GM12865 (cell line): ENCODE measurements around the gene COMT.

ENCODE experiments used
- DNase-seq: peaks from one replicate; pipeline ENCODE4 v3.0.0; 2010; ENCODE audit warnings: low read depth
- H3K4me3 ChIP-seq: 2 replicates; pipeline ENCODE4 v1.5.1; 2011; ENCODE audit warnings: mild to moderate bottlenecking, low read depth, low read length, control low read depth
- TF ChIP-seq, protein P1 (sequence below): IDR thresholded peaks from 2 replicates; pipeline ENCODE4 v1.5.1; 2011; ENCODE audit warnings: low read length, control low read depth, low read depth, inconsistent platforms; ENCODE audit not compliant: insufficient read depth; ENCODE audit errors: missing control alignments

Gene COMT

DNA sequence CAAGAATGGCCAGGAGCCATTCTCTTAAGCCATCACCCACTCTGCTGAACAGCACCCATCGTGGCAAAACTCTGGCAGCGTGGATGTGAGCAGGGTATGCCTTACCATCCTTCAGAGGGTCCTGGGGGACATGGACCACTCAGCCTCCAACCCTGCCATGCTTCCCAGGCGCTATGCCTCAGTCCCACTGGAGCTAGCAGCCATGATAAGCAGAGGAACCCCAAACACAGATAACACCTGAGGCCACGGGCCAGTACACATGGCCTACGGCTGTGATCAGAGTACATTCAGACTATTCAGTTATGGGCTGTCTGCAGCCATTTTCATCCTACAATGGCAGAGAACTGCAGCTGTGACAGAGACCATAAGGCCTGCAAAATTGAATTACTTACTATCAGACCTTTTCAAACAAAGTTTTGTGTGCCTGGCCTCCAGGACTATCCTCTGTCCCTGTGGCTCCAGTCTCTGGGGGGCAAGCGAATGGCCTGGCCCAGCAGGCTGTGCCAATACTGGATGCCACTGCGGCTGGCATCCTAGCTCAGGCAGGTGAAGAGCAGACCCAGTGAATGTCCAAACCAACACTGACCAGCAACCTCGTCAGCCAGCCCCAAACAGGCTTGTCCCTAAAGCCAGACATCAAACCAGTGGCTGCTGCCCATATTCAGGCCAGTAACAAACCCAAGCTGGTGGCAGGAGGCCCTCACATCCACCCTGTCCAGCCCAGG lies 68.2 kb downstream of the COMT start:
- H3K4me3 ChIP-seq = no peak overlapping the region
- TF ChIP-seq, protein P1, sequence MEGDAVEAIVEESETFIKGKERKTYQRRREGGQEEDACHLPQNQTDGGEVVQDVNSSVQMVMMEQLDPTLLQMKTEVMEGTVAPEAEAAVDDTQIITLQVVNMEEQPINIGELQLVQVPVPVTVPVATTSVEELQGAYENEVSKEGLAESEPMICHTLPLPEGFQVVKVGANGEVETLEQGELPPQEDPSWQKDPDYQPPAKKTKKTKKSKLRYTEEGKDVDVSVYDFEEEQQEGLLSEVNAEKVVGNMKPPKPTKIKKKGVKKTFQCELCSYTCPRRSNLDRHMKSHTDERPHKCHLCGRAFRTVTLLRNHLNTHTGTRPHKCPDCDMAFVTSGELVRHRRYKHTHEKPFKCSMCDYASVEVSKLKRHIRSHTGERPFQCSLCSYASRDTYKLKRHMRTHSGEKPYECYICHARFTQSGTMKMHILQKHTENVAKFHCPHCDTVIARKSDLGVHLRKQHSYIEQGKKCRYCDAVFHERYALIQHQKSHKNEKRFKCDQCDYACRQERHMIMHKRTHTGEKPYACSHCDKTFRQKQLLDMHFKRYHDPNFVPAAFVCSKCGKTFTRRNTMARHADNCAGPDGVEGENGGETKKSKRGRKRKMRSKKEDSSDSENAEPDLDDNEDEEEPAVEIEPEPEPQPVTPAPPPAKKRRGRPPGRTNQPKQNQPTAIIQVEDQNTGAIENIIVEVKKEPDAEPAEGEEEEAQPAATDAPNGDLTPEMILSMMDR = no peak
- DNase-seq = no peak

DNA sequence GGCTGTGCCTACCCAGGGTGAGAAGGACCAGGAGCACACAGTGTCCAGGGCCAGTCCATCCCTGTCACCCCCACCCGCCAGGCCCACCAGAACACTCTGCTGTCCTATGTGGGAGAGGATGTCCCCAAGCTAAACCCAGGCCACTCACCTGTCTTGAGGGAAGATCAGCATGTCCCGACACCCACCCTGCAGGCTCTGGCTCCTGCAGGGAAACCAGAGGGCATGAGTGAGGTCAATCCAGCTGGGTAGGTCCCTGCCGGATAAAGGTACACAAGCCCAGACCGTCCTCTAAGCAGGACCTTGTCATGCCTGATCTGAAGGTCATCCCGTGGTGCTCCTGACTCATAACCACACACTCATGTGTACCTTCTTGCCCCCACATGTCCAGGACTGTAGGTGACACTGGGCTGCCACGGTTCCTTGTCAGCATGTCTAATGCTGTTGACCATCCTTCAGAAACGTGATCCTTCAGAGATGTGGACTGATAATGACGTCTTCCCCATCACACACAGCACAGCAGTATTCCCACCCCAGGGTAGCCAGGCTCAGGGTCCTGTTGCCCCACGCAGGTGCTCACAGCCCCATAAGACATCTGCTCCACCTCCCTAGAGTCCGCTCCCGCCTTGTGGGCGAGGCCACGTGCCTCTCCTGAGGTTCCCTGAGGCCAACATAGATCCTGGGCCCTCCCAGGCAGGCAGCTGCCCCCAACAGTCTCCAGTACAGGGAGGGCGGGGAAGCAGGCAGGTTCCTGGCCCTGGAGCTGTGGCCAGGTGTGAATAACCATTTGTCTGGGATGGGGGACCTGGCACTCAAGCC lies 68.9 kb downstream of the COMT start:
- TF ChIP-seq, protein P1 = no peak
- DNase-seq = no peak
- H3K4me3 ChIP-seq = no peak overlapping the region

DNA sequence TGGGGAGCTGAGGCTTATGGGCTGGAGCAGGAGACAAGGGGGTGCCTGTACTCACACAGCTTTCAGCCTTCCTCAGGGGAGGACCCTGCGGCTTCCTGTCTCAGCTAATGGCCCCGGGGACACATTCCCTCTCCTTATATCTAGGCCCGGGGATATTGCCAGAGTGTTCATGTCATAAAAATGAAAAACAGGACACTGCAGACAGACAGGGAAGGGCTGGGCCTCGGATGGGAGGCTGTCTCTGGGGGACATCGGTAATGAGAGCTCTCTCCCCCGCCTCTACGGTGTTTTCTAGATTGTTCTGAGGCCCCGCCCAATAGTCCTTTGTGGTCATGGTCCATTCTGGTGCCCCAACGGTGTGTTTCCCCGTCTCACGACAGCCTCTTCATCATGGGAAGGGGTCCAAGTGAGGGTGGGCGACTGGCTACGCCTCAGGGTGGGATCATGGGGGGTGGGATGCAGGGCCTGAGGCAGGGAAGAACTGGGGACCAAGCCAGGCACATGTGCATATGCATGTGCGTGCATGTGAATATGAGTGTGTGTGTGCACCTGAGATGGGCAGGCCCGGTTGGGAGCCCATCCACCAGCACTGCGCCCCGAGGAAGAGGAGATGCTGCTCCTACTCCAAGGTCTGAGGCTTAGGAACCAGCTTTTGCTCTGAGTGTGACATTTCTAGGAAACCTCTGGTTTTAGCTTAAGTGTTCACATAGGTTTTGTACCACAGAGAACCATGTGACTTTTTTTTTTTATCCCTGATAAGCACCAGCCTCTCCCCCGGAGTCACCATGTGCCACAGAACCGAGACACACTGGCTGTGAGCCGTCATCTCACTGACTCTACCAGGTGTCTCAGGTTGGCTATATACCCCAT lies 69.8 kb downstream of the COMT start:
- TF ChIP-seq, protein P1 = no peak
- no peak overlapping the region for H3K4me3 ChIP-seq
- no peak for DNase-seq

DNA sequence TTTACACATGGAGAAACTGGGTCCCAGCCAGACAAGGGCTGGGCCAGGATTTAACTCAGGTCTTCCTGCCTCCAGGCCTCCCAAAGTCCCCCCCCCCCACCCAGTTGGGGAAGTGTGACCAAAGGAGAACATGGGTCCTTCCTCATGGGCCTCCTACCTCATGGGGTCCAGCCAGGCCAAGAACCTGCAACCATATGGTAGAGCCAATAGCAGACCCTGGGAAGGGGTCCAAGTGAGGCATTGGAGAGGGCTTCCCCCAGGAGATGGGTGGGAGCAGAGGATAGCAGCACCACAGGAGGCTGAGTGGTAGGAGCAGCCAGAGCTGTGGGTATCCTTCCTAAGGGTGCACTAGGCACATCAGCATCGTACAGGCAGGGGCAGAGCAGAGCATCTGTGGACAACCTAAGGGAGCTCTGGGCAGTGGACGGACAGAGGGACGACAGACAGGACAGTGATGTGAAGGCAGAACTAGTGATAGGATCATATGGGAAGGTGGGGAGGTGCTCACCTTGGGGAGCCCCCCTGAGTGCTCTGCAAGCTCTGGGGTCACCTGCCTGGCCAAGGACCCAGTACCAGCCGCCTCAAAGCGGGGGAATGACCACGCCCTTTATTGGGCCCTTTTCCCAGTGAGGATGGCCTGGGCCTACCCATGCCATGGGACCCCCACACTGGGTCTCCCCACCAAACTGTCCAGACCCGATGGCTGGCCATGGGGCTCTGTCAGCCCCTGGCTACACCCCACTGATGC lies 70.6 kb downstream of the COMT start:
- no peak for DNase-seq
- TF ChIP-seq, protein P1 = no peak
- no peak overlapping the region for H3K4me3 ChIP-seq

DNA sequence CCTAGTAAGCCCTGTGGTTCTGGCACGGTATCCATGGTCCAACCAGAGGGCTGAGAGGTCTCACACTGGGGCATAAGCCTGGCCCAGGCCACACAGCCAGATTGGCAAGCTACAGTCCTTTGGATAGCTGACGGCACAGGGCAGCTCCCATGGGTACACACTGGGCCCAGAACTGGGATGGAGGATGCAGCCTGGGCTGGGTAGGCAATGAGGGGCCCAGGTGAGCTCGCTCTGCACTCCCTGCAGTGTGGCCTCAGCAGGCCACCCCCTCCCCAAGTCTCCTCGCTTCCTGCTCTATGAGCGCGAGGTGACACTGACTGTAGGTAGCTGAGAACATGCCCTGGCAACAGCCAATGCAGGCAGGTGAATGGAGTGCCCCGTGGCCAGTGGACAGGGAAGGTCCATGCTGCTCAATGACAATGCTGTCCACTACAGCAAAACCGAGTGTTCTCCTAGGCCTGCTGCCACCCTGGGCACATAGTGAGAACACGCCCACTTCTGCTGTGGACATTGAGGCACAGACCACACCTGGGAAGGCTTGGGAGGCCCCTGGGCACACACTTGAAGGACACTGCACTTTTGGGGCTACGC lies 71.3 kb downstream of the COMT start:
- TF ChIP-seq, protein P1 = no peak
- DNase-seq = no peak
- H3K4me3 ChIP-seq = no peak overlapping the region

DNA sequence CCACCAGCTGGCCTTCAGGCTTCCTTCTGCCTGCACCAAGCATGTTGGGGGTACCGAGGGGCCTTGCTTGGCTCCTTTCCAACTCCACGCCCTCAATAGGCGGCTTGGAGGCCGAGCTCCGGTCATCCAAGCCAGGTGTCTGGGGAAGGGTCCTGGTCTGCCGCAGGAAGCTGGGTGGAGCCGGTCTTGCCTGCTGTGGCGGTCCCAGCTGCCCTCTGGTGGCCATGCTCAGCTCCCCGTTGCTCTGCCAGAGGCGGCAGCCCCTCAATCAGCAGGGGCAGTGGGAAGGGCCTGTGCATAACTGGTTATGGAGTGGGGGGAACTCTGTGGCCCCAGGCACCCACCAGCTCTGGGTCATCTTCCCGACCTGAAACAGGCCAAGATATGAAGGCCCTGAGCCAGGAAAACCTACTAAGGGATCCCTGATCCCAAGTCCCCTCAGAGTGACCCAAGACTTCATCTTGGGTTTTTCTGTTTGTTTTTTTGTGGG lies 71.9 kb downstream of the COMT start:
- TF ChIP-seq, protein P1 = peak; percentile 60
- DNase-seq = peak; percentile 62
- no peak overlapping the region for H3K4me3 ChIP-seq
